T-helper 1 cell treated with Interleukin-12 subunit alpha and Interleukin-12 subunit beta and Interleukin-4 antibody, amounts not matched to agents 30 μg/mL and 1 μg/mL, for 36 hours (primary cell): Measurements from ENCODE around the gene TGM5.
A peak's percentile ranks its signal among the peaks of the same experiment; 100 is the strongest.

ENCODE experiments used
- H3K27ac Mint-ChIP-seq: one replicate; pipeline ENCODE4 v1.8.0; 2021; ENCODE audit warnings: mild to moderate bottlenecking, mixed read lengths
- H3K27me3 Mint-ChIP-seq: one replicate; pipeline ENCODE4 v1.8.0; 2021; ENCODE audit warnings: low read depth, mixed read lengths
- H3K36me3 Mint-ChIP-seq: one replicate; pipeline ENCODE4 v1.8.0; 2021; ENCODE audit warnings: low read depth, mixed read lengths
- H3K4me1 Mint-ChIP-seq: one replicate; pipeline ENCODE4 v1.8.0; 2021; ENCODE audit warnings: low read depth, mixed read lengths
- H3K4me3 Mint-ChIP-seq: one replicate; pipeline ENCODE4 v1.8.0; 2021; ENCODE audit warnings: mild to moderate bottlenecking, moderate library complexity, mixed read lengths
- H3K9me3 Mint-ChIP-seq: one replicate; pipeline ENCODE4 v1.8.0; 2021; ENCODE audit warnings: mixed read lengths

The TGM5 gene

DNA sequence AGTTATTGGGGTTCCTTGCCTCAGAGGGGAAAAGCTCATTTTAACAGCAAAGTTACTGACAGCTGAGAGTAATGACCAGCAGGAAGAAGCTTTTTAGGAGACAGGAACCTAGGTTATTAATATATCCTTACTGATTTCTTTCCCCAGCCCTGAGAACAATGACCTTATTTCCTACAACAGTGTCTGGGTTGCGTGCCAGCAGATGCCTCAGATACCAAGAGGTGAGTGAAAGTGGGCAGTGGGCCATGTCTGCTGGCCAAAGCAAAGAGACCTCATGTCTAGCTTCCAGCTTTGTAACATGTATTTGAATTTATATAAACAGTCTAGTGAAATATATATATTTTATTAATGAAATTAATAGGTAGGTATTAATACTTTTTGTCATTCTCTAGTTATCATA lies 76.5 kb downstream of the TGM5 start:
- H3K36me3 Mint-ChIP-seq = peaks cover 36% of the 10 kb centered on the region
- H3K4me1 Mint-ChIP-seq = peaks cover 18% of the 10 kb centered on the region
- no peaks in the 10 kb centered on the region for H3K9me3 Mint-ChIP-seq
- H3K27me3 Mint-ChIP-seq = no peaks in the 10 kb centered on the region
- H3K27ac Mint-ChIP-seq = no peak overlapping the region
- no peak overlapping the region for H3K4me3 Mint-ChIP-seq

DNA sequence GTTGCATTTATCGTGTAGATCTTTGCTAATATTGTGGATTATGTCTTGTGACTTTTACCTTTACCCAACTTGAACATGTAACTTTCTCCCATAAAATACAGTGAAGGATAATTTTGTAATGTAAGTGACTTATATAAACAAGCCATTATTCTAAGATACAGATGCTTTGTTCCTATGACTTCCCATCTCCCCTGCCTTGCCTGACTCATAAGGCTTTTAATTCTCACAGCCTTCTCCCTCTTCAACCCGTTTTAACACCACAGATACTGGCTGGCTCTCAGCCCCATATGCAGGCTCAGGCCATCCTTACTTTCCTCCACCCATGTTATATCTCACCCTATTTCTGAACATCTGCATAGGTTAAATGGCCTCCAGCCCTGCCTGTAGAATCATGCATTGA lies 77.4 kb downstream of the TGM5 start:
- Mint-ChIP-seq H3K27me3 (no peaks in the 10 kb centered on the region), H3K4me3 (no peak overlapping the region), H3K36me3 (peaks cover 29% of the 10 kb centered on the region), H3K9me3 (no peaks in the 10 kb centered on the region), H3K4me1 (peaks cover 20% of the 10 kb centered on the region), H3K27ac (no peak overlapping the region)

DNA sequence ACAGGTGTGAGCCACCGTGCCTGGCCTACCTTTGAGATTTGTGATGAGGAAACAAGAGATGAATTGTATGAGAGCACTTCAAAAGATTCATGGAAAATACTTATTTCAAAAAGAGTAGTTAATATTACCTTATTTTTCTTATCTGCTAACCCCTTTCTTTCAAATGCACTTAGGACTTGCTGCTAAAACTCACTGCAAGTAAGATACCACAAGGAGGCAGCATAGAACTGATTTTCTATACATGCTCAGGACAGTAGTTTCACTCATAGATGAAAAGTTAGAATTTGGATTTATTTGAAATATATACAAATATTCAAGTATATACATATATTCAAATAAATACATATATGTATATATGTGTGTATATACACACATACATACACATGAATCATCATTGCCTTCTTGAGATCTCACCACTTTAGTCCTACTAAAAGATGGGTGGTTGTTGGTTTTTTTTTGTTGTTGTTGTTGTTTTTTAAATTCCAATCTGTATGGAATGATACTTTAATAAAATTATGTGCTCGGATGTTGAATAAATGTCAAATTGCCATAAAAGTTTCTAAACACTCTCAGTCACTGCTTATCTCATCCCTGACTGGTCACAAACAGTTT lies 79.1 kb downstream of the TGM5 start:
- peaks cover 20% of the 10 kb centered on the region for H3K4me1 Mint-ChIP-seq
- no peak overlapping the region for H3K27ac Mint-ChIP-seq
- H3K36me3 Mint-ChIP-seq = peaks cover 33% of the 10 kb centered on the region

DNA sequence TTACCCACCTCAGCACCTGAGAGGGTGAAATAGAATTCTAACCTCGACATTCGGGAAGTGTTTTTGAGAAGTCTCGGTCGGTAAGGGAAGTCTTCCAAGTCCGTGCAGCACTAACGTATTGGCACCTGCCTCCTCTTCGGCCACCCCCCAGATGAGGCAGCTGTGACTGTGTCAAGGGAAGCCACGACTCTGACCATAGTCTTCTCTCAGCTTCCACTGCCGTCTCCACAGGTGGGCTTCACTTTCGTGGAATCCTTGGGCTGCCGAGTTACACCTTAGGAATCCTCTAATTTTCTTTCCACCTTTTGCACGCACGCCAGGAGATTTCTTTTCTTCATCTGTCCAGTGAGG lies 80.8 kb downstream of the TGM5 start:
- peak overlapping the region; percentile 95 for H3K27ac Mint-ChIP-seq
- peaks cover 20% of the 10 kb centered on the region for H3K4me1 Mint-ChIP-seq
- no peaks in the 10 kb centered on the region for H3K9me3 Mint-ChIP-seq
- H3K36me3 Mint-ChIP-seq = peaks cover 31% of the 10 kb centered on the region
- H3K4me3 Mint-ChIP-seq = peak overlapping the region; percentile 95
- H3K27me3 Mint-ChIP-seq = no peaks in the 10 kb centered on the region

More for the DNA sequence above, 79.1 kb downstream of the TGM5 start:
- H3K4me3 Mint-ChIP-seq = peak overlapping the region; percentile 40
- H3K9me3 Mint-ChIP-seq = no peaks in the 10 kb centered on the region
- H3K27me3 Mint-ChIP-seq = no peaks in the 10 kb centered on the region

DNA sequence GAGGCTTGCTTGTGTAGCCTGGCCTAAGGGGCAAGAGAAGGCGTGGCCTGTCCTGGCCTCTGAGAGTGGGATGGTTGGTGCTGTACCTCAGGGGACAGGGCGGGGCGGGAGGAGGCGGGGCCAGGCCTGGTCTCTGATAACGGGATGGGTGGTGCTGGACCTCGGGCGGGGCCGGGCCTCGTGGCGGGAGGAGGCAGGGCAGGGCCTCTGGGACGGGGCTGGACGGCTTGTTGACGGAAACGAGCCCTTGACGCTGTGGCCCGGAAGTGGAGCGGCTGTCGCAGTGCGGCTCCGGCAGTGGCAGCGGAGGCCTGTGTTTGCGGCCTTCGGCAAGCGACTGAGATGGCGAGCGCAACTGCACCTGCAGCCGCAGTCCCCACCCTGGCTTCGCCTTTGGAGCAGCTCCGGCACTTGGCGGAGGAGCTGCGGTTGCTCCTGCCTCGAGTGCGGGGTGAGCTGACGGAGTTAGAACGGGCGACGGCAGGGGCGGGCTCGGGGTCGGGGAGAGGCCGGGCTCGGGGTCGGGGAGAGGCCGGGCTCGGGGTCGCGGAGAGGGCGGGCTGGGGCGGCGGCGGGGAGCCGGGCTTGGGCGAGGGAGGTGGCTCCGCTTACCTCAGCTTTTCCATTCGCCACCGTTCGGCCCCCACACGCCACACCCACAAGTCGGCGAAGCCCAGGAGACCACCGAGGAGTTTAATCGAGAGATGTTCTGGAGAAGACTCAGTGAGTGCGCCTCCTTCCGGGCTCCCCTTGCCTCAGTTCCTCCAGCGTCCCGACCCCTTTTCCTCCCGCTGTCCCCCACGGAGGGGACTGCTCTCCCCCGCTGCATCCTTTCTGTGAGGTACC lies 81.3 kb downstream of the TGM5 start, which contains the start of gene CCNDBP1:
TSS of gene CCNDBP1 (plus strand) at position 247 of the 846 bp plus-strand sequence. CDS start at position 343, 96 bp downstream.
- Mint-ChIP-seq H3K9me3 (no peaks in the 10 kb centered on the region), H3K27ac (peak within 1 kb of the TSS; percentile 95), H3K36me3 (peaks cover 27% of the 10 kb centered on the region), H3K4me1 (peaks cover 20% of the 10 kb centered on the region), H3K4me3 (peak within 1 kb of the TSS; percentile 95), H3K27me3 (no peaks in the 10 kb centered on the region)

DNA sequence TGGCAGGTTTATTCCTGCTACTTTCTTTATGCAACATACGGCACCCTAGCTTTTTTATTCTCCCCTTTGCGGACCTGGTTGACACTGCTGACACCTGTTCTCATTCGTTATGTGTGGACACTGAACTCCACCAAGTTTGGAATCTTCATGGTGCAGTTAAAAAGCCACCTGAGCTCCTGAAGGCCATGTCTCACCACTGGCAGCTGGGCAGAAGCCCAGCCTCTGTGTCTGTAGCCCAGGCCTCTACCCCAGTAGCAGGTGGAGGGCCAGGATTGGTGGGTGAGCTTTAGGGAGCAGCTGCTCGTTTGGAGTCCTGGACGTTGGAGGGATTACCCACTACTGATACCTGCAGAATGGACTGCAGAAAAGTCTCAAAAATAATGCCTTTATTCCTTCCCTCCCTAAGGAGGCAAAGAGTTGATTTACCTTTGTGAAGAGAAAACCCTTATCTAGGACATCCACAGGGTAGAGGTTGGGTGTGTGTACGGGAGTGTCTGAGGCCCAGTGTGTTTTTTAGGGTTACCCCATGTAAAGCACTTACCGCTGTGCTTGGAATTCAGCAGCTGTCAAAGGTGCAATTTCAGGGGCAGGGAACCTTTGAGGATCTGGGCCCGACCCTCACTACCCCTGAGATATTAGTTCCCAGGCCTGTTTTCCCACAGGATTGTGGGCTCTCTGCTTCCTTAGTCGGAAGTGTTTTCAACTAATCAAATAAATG lies 82.2 kb downstream of the TGM5 start:
- peak overlapping the region; percentile 95 for H3K27ac Mint-ChIP-seq
- no peaks in the 10 kb centered on the region for H3K27me3 Mint-ChIP-seq
- H3K36me3 Mint-ChIP-seq = peaks cover 32% of the 10 kb centered on the region
- H3K9me3 Mint-ChIP-seq = no peaks in the 10 kb centered on the region
- H3K4me1 Mint-ChIP-seq = peaks cover 20% of the 10 kb centered on the region
- peak overlapping the region; percentile 95 for H3K4me3 Mint-ChIP-seq

DNA sequence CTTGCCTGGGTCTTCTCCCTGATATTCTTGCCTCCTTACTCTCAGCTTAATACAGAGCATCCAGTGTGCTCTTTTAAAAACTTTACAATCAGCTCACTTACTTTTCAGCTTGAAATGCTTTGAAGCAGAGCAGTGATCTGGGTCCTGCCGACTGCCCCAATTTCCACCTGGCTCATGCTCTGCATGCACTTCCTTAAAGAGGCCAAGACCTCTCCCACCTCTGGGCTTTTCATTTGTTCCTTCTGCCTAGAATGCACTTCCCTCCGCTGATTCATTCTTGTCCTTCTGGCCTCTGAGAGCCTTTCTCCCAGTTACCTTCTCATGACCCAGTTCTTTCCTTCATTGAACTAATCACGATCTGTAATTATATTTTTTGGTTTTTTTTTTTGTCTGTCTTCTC lies 83.5 kb downstream of the TGM5 start:
- peaks cover 31% of the 10 kb centered on the region for H3K36me3 Mint-ChIP-seq
- no peaks in the 10 kb centered on the region for H3K27me3 Mint-ChIP-seq
- no peak overlapping the region for H3K4me3 Mint-ChIP-seq
- H3K4me1 Mint-ChIP-seq = peaks cover 14% of the 10 kb centered on the region
- H3K9me3 Mint-ChIP-seq = no peaks in the 10 kb centered on the region
- H3K27ac Mint-ChIP-seq = no peak overlapping the region
